Measurements from ENCODE around the gene TRANK1. TPM values are rescaled to one million over a fixed set of nuclear protein-coding genes. Genes with fewer than 3 reads are reported as not detected.

Gene TRANK1
- total and polyA plus RNA-seq, 8 donors = 1.7 to 14.6 (median 3.4) TPM

DNA sequence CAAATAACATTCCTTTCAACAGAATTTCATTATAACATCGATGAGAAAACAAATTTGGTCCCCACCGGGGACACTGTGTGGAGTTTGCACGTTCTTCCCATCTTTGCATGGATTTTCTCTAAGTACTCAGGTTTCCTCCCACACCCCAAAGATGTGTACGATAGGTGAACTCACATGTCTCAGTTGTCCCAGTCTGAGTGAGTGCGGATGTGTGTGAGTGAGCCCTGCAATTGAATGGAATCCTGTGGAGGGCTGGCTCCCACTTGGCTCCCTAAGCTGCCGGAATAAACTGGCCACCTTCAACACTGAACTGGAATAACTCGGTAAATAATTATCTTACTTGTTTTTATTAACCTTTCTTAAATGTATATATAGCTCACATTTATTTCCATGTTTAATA is 77.0 kb downstream of the TRANK1 start:
- Histone ChIP-seq H3K36me3 (no peaks in the 10 kb centered on the region), H3K27me3 (no peaks in the 10 kb centered on the region), H3K4me3 (no peak overlapping the region), H3K4me1 (no peaks in the 10 kb centered on the region), H3K9me3 (no peaks in the 10 kb centered on the region), H3K27ac (no peak overlapping the region)
- intact Hi-C loops (cut with DNase I) = loop anchor here in 1 of 3 donors (10.0 kb wide), 1 partner anchor 133 kb away; no protein-coding TSS in a partner anchor
- TF ChIP-seq, protein P1, sequence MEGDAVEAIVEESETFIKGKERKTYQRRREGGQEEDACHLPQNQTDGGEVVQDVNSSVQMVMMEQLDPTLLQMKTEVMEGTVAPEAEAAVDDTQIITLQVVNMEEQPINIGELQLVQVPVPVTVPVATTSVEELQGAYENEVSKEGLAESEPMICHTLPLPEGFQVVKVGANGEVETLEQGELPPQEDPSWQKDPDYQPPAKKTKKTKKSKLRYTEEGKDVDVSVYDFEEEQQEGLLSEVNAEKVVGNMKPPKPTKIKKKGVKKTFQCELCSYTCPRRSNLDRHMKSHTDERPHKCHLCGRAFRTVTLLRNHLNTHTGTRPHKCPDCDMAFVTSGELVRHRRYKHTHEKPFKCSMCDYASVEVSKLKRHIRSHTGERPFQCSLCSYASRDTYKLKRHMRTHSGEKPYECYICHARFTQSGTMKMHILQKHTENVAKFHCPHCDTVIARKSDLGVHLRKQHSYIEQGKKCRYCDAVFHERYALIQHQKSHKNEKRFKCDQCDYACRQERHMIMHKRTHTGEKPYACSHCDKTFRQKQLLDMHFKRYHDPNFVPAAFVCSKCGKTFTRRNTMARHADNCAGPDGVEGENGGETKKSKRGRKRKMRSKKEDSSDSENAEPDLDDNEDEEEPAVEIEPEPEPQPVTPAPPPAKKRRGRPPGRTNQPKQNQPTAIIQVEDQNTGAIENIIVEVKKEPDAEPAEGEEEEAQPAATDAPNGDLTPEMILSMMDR (IDR thresholded peaks at IDR 0.05) = no peak
- DNase-seq = no peak
- 73 to 75% methylated on average over 7 of the region's 7 CpGs for WGBS, 2 donors
- ATAC-seq = no peak
- no peak for FAIRE-seq

DNA sequence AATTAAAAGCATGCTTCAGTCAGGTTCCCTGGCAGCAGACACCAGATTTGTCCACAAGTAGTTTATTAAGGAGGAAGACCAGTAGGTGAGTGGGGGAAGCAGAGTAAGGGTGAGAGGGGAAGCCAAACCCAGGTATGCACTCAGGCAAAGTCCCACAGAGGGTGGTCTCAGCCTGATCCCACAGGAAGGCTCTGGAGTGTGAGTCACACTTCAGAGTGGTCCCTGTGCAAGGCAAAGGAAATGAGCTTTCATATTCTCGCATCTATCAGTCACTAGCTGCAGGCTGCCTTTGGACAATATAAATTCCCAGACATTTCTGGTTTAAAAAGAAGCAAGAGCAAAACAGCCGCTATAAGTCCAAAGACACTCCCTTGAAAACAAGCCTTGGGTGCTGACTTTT is 78.5 kb downstream of the TRANK1 start:
- H3K4me1 ChIP-seq = no peaks in the 10 kb centered on the region
- H3K9me3 ChIP-seq = no peaks in the 10 kb centered on the region
- H3K4me3 ChIP-seq = no peak overlapping the region
- FAIRE-seq (no peak), ATAC-seq (no peak), DNase-seq (no peak)
- intact Hi-C loops (cut with DNase I) = loop anchor here in 1 of 3 donors (10.0 kb wide), 1 partner anchor 132 kb away; no protein-coding TSS in a partner anchor
- no peaks in the 10 kb centered on the region for H3K36me3 ChIP-seq
- H3K27ac ChIP-seq = no peak overlapping the region
- TF ChIP-seq, protein P1 (IDR thresholded peaks at IDR 0.05) = no peak
- WGBS, 2 donors = 82 to 85% methylated on average over 2 of the region's 2 CpGs
- no peaks in the 10 kb centered on the region for H3K27me3 ChIP-seq

DNA sequence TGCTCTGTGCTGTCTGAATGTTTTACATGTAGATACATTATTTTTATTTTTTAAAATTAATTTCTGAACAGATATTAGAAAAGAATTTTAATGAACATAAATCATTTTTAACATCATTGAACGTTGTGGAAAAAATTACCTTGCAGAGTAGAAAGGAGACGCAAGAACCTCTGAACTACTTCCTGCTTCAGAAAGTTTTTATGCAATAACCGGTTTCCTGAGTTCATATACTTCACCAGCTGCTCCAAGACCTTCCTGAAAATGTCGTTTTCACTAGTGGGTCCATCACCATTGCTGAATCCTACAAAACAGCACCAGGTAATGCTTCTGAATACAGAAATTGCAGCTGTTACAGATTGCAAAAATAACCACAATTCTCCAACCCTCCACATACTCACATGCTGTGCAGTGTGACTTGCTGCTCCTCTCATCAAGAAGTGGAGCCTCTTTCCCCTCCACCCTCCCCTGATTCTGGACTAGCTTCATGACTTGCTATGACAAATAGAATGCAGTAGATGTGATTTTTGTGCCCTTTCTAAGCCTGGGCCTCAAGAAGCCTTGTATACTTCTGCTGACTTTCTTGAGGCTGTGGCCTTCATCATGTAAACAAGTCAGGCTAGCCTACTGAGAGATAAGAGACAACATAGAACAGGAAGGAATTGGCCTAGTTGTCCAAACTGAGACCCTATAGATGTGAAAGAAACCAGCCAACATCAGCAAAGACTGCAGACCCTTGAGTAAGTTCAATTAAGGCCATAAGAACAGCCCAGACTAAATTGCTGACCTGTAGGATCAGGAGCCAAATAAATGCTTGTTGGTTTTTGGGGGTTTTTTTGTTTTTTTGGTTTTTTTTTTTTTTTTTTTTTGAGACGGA is 80.4 kb downstream of the TRANK1 start:
- ATAC-seq = no peak
- WGBS, 2 donors = 78 to 87% methylated on average over 5 of the region's 5 CpGs
- TF ChIP-seq, protein P1 (IDR thresholded peaks at IDR 0.05) = no peak
- intact Hi-C loops (cut with DNase I) = loop anchor here in 1 of 3 donors (10.0 kb wide), 1 partner anchor 130 kb away; no protein-coding TSS in a partner anchor
- Histone ChIP-seq H3K9me3 (no peaks in the 10 kb centered on the region), H3K36me3 (no peaks in the 10 kb centered on the region), H3K27ac (no peak overlapping the region), H3K27me3 (no peaks in the 10 kb centered on the region), H3K4me3 (no peak overlapping the region), H3K4me1 (no peaks in the 10 kb centered on the region)
- no peak for FAIRE-seq
- DNase-seq = no peak

DNA sequence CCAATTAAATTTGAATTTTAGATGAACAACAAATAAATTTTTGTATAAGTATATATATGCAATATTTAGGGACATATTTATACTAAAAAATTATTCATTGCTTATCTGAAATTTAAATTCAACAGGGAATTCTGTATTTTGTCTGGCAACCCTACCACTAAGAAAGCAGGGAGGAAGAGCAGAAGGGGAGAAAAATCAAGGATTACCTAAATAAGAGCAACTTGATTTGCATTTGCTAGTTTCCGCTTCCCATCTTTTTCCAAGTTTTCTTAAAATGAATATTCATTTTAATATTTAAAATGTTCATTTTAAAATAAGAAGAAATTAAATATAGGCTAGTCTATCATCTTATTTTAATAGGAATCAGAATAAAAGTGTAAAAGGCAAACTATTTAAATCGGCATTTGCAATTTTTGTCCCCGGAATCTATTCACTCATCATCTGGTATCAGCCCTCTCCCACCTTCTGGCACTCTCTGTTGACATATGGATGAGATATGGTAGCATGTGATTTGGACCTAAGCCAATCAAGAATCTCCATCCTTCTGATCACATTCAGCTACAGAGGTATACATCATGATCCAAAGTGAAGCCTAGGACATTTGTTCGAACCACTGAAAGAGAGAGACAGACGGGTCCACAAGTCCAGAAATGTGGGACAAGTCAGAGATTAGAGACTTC is 82.6 kb downstream of the TRANK1 start:
- intact Hi-C loops (cut with DNase I) = loop anchor here in 1 of 3 donors (10.0 kb wide), 1 partner anchor 127 kb away; no protein-coding TSS in a partner anchor
- FAIRE-seq = no peak
- no peaks in the 10 kb centered on the region for H3K4me1 ChIP-seq
- no peaks in the 10 kb centered on the region for H3K27me3 ChIP-seq
- no peak overlapping the region for H3K27ac ChIP-seq
- ATAC-seq = no peak
- WGBS, 2 donors = 94 to 95% methylated on average over 5 of the region's 5 CpGs
- peaks cover 0 to 5% (median 0%) of the 10 kb centered on the region in 3 donors for H3K36me3 ChIP-seq
- TF ChIP-seq, protein P1 (IDR thresholded peaks at IDR 0.05) = no peak
- DNase-seq = no peak
- H3K9me3 ChIP-seq = no peaks in the 10 kb centered on the region
- no peak overlapping the region for H3K4me3 ChIP-seq
